GM12878 (cell line): ENCODE data around the gene INO80B.
"Not testable (repeated sequence)": the region's sequence is repeated elsewhere in the genome, so short reads cannot be mapped to it uniquely, and the experiment has no call there.

Experiments used
- CEBPB ChIP-seq, 2 experiments: fragments of 150-350 bp in 1 of 2; IDR thresholded peaks; 2 replicates each; pipeline ENCODE4 v1.6.1; 2012 to 2014; ENCODE audit warnings: low read depth in 2 of 2, low read length in 2 of 2, borderline replicate concordance in 1 of 2, inconsistent platforms in 1 of 2
- KDM1A ChIP-seq: fragments of 200-600 bp; sonication (generic); IDR thresholded peaks from 2 replicates; pipeline ENCODE4 v1.6.1; 2016; ENCODE audit warnings: borderline replicate concordance
- MXI1 ChIP-seq: fragments of 150-350 bp; IDR thresholded peaks from 2 replicates; pipeline ENCODE4 v1.6.1; 2011; ENCODE audit warnings: low read depth, mild to moderate bottlenecking, inconsistent platforms, low read length, improper control_type of control experiment
- POLR2A ChIP-seq: IDR thresholded peaks from 2 replicates; pipeline ENCODE4 v1.6.1; 2011; ENCODE audit warnings: low read depth, mild to moderate bottlenecking, low read length
- POLR2AphosphoS5 ChIP-seq: IDR thresholded peaks from 2 replicates; pipeline ENCODE4 v1.6.1; 2011; ENCODE audit warnings: mild to moderate bottlenecking, low read length, inconsistent platforms
- SP1 ChIP-seq: IDR thresholded peaks from one replicate; pipeline ENCODE4 v1.6.1; 2011; ENCODE audit warnings: low read depth, low read length
- SUPT20H ChIP-seq: IDR thresholded peaks from 2 replicates; pipeline ENCODE4 v1.6.1; 2011; ENCODE audit warnings: low read depth, mild to moderate bottlenecking, low read length, moderate library complexity, borderline replicate concordance; ENCODE audit not compliant: control insufficient read depth
- TAF1 ChIP-seq: IDR thresholded peaks from 2 replicates; pipeline ENCODE4 v1.6.1; 2011; ENCODE audit warnings: mild to moderate bottlenecking, low read depth, low read length, borderline replicate concordance
- TF ChIP-seq, protein P1 (sequence below), 3 experiments: IDR thresholded peaks in 2 of 3; conservative IDR thresholded peaks in 1 of 3; 2 replicates each; pipeline ENCODE4 v1.5.1; 2011; ENCODE audit warnings: low read depth in 3 of 3, low read length in 3 of 3, mild to moderate bottlenecking in 3 of 3, control low read depth in 2 of 3, moderate library complexity in 2 of 3, inconsistent platforms in 1 of 3, mixed read lengths in 1 of 3; ENCODE audit not compliant: control insufficient read depth in 2 of 3, insufficient read depth in 1 of 3; ENCODE audit errors: extremely low read depth in 1 of 3
- TF ChIP-seq, protein P2 (sequence below): IDR thresholded peaks from 2 replicates; pipeline ENCODE4 v1.6.1; 2012; ENCODE audit warnings: low read depth, low read length, improper control_type of control experiment

- TF ChIP-seq TAF1; CEBPB (IDR thresholded peaks at IDR 0.05; ENCODE audit: borderline replicate concordance in 1 of 2, low read depth in 2 of 2, low read length in 2 of 2); POLR2A; SP1; SUPT20H; KDM1A; MXI1; POLR2AphosphoS5: not testable (repeated sequence)
- TF ChIP-seq, protein P1, sequence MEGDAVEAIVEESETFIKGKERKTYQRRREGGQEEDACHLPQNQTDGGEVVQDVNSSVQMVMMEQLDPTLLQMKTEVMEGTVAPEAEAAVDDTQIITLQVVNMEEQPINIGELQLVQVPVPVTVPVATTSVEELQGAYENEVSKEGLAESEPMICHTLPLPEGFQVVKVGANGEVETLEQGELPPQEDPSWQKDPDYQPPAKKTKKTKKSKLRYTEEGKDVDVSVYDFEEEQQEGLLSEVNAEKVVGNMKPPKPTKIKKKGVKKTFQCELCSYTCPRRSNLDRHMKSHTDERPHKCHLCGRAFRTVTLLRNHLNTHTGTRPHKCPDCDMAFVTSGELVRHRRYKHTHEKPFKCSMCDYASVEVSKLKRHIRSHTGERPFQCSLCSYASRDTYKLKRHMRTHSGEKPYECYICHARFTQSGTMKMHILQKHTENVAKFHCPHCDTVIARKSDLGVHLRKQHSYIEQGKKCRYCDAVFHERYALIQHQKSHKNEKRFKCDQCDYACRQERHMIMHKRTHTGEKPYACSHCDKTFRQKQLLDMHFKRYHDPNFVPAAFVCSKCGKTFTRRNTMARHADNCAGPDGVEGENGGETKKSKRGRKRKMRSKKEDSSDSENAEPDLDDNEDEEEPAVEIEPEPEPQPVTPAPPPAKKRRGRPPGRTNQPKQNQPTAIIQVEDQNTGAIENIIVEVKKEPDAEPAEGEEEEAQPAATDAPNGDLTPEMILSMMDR (IDR thresholded peaks at IDR 0.05 in 2 of 3, conservative IDR thresholded peaks at IDR 0.05 in 1 of 3; ENCODE audit: control insufficient read depth in 2 of 3, extremely low read depth in 1 of 3, insufficient read depth in 1 of 3, low read depth in 3 of 3, low read length in 3 of 3) = not testable (repeated sequence)
- TF ChIP-seq, protein P2, sequence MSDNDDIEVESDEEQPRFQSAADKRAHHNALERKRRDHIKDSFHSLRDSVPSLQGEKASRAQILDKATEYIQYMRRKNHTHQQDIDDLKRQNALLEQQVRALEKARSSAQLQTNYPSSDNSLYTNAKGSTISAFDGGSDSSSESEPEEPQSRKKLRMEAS = not testable (repeated sequence)
These were observed 28.8 kb downstream of the INO80B start for GRCh38 chr2:74483675-74484164.
